A673 (cell line): ENCODE data around the gene RTCA.

Experiments used
- CTCF ChIP-seq: fragments of 300-800, 200-600 bp; sonication (generic); conservative IDR thresholded peaks from 2 replicates; pipeline ENCODE4 v1.5.1; 2017; ENCODE audit warnings: low read depth, mild to moderate bottlenecking, antibody characterized with exemption, low read length, moderate library complexity, mixed read lengths
- EZH2 ChIP-seq: fragments of 200-600 bp; sonication (generic); IDR thresholded peaks from 2 replicates; pipeline ENCODE4 v1.6.1; 2017; ENCODE audit warnings: borderline replicate concordance, low read depth, mild to moderate bottlenecking, mixed read lengths, antibody characterized with exemption, low read length; ENCODE audit not compliant: poor library complexity, severe bottlenecking

GRCh38 chr1:100279358-100279923 is 13.4 kb downstream of the RTCA start:
- TF ChIP-seq EZH2 = no peak
- no peak for TF ChIP-seq CTCF
